Stomach (tissue), 9 donors: ENCODE measurements around the gene DMAC2L. TPM values are rescaled to one million over a fixed set of nuclear protein-coding genes. Genes with fewer than 3 reads are reported as not detected.
"Not testable (repeated sequence)": the region's sequence is repeated elsewhere in the genome, so short reads cannot be mapped to it uniquely, and the experiment has no call there.

Experiments
- DNase-seq, 2 donors: peaks; one replicate each; pipeline versions ENCODE4 v3.0.0 to v3.0.0-alpha.2; 2013 to 2019
- H3K27ac ChIP-seq, 5 donors: fragments of 200-600 bp in 4 of 5; sonication (generic) in 4 of 5; one replicate each; pipeline ENCODE4 v1.5.1; 2013 to 2019; ENCODE audit warnings: mild to moderate bottlenecking in 1 of 5, moderate library complexity in 1 of 5
- H3K27me3 ChIP-seq, 3 donors: fragments of 200-600 bp; sonication (generic); one replicate each; pipeline ENCODE4 v1.5.1; 2017 to 2019; ENCODE audit warnings: mixed run types in 1 of 3
- H3K36me3 ChIP-seq, 4 donors: fragments of 200-600 bp; sonication (generic); 1 replicate in 3 of 4; 2 replicates in 1 of 4; pipeline ENCODE4 v1.5.1; 2016 to 2019
- H3K4me1 ChIP-seq, 4 donors: fragments of 200-600 bp; sonication (generic); one replicate each; pipeline ENCODE4 v1.5.1; 2016 to 2019
- H3K4me3 ChIP-seq, 4 donors: fragments of 200-600 bp; sonication (generic) in 3 of 4; one replicate each; pipeline ENCODE4 v1.5.1; 2016 to 2019; ENCODE audit warnings: mild to moderate bottlenecking in 1 of 4
- H3K9me3 ChIP-seq, 4 donors: fragments of 200-600 bp; sonication (generic); one replicate each; pipeline ENCODE4 v1.5.1; 2016 to 2019
- EP300 ChIP-seq: sonication (generic); formaldehyde crosslinking; IDR thresholded peaks from one replicate; pipeline ENCODE4 v1.6.1; 2017; ENCODE audit warnings: antibody characterized with exemption
- POLR2A ChIP-seq, 4 donors: fragments of 450-650 bp; IDR thresholded peaks; one replicate each; pipeline ENCODE4 v1.6.1; 2016; ENCODE audit warnings: antibody characterized with exemption in 4 of 4, control low read depth in 2 of 4, mild to moderate bottlenecking in 1 of 4, moderate library complexity in 1 of 4
- POLR2AphosphoS5 ChIP-seq, 3 donors: sonication (generic); formaldehyde crosslinking; IDR thresholded peaks; one replicate each; pipeline ENCODE4 v1.6.1; 2016; ENCODE audit warnings: antibody characterized with exemption in 3 of 3
- WGBS, 5 donors: extraction: QIAGEN DNeasy Blood & Tissue Kit in 3 of 5; methylation state at CpG; one replicate each; pipeline versions ENCODE4 v1.1.5 to v1.1.7; 2013 to 2018; 5-methylcytosine and 5-hydroxymethylcytosine counted together
- intact Hi-C: fragments of 100-400 bp; cut with DNase I; formaldehyde crosslinking; loops from one replicate; pipeline ENCODE4 v1.15.1; 2023; ENCODE audit warnings: low total_unique reads
- polyA plus RNA-seq, 3 donors: library from polyadenylated mRNA; stranded (reverse); fragments of 200-250 nt; gene quantifications; one replicate each; pipeline ENCODE4 v1.2.3, GENCODE V29; 2013
- total RNA-seq, 5 donors: library from RNA; depleted of rRNA; stranded (reverse); fragments of >200 nt; gene quantifications; one replicate each; pipeline versions ENCODE4 v1.1.0 to v1.2.3, GENCODE V29; 2014 to 2016
- TF ChIP-seq, protein P1 (sequence below), 7 experiments: fragments of 450-650 bp in 4 of 7; fragments of 200-600 bp in 3 of 7; sonication (generic) in 3 of 7; IDR thresholded peaks; one replicate each; pipeline ENCODE4 v1.5.1; 2016 to 2019; ENCODE audit warnings: antibody characterized with exemption in 7 of 7, control low read depth in 2 of 7, mild to moderate bottlenecking in 1 of 7
- donor health status: healthy with polysubstance abuse.
- donor health status: Bipolar disorder and iron deficiency.
- donor health status: healthy.

The DMAC2L gene
- total and polyA plus RNA-seq, 8 donors, result 1.3 to 83.4 (median 15.4) TPM

DNA sequence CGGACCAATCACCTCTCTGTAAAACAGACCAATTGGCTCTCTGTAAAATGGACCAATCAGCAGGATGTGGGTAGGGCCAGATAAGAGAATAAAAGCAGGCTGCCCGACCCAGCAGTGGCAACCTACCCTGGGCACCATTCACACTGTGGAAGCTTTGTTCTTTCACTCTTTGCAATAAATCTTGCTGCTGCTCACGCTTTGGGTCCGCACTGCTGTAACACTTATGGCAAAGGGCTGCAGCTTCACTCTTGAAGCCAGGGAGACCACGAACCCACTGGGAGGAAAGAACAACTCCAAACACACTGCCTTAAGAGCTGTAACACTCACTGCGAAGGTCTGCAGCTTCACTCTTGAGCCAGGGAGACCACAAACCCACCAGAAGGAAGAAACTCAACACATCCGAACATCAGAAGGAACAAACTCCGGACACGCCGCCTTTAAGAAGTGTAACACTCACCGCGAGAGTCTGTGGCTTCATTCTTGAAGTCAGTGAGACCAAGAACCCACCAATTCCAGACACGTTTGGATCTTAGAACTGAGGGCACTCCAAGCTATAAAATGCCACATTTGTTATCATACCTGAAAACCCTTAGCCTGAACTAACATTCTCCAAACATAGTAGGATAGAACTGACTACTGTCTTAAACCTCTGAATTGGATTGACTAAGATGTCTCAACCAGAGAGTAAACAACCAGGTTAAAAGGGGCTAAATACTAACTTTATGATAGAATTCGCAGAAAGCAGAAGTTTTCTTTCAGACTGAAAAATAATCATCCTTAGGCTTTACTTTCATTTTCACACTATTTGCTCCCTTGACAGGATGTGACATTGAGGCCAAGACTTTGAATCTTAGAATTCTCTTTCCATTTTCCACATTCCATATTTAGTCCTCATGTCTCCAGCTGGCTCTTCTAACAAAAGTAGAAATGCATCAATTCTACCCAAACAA is 50.9 kb downstream of the DMAC2L start:
- H3K27me3 ChIP-seq, result no peaks in the 10 kb centered on the region
- DNase-seq, result peak in 1 of 2 donors; percentile 38
- H3K4me3 ChIP-seq, result peak overlapping the region; percentile 14 to 31 (median 20)
- H3K9me3 ChIP-seq, result no peaks in the 10 kb centered on the region
- intact Hi-C loops, result no loop called here
- 71 to 81% (median 78%) methylated on average over 13 to 14 of the region's 14 CpGs for WGBS, 5 donors
- H3K4me1 ChIP-seq, result peaks cover 7 to 45% (median 29%) of the 10 kb centered on the region in 4 donors
- TF ChIP-seq, protein P1, sequence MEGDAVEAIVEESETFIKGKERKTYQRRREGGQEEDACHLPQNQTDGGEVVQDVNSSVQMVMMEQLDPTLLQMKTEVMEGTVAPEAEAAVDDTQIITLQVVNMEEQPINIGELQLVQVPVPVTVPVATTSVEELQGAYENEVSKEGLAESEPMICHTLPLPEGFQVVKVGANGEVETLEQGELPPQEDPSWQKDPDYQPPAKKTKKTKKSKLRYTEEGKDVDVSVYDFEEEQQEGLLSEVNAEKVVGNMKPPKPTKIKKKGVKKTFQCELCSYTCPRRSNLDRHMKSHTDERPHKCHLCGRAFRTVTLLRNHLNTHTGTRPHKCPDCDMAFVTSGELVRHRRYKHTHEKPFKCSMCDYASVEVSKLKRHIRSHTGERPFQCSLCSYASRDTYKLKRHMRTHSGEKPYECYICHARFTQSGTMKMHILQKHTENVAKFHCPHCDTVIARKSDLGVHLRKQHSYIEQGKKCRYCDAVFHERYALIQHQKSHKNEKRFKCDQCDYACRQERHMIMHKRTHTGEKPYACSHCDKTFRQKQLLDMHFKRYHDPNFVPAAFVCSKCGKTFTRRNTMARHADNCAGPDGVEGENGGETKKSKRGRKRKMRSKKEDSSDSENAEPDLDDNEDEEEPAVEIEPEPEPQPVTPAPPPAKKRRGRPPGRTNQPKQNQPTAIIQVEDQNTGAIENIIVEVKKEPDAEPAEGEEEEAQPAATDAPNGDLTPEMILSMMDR (IDR thresholded peaks at IDR 0.05), result no peak
- TF ChIP-seq EP300 (no peak), POLR2AphosphoS5 (IDR thresholded peaks at IDR 0.05) (no peak), POLR2A (IDR thresholded peaks at IDR 0.05) (no peak)
- H3K36me3 ChIP-seq, result peaks cover 0 to under 1% (median 0%) of the 10 kb centered on the region in 4 donors
- peak overlapping the region; percentile 61 to 84 (median 72) for H3K27ac ChIP-seq

DNA sequence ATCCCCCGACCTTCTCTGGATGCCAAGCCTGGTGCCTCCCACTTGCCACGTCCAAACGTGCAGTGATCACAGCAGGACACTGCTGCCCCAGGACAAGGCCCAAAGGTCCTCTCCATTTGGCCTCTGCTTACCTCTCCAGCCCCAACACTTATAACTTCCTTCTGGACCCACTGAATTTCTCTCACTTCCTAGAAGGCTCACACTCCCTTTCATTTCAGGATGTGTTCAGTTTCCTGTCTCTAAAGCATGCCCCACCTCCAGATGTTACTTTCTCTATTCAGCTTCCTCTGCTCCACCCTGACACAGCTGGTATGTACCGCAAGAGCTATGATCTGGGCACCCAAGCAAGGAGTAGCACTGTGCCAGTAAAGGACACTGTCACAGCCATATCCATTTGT is 51.6 kb downstream of the DMAC2L start:
- Histone ChIP-seq H3K36me3 (no peaks in the 10 kb centered on the region), H3K27ac (peak overlapping the region; percentile 61 to 84 (median 72)), H3K4me1 (peaks cover 7 to 45% (median 29%) of the 10 kb centered on the region in 4 donors), H3K9me3 (no peaks in the 10 kb centered on the region), H3K27me3 (no peaks in the 10 kb centered on the region), H3K4me3 (peak overlapping the region; percentile 14 to 31 (median 20))
- 43 to 52% (median 47%) methylated on average over 4 of the region's 4 CpGs for WGBS, 5 donors
- peak in 1 of 2 donors; percentile 70 for DNase-seq
- TF ChIP-seq, protein P1 (IDR thresholded peaks at IDR 0.05), result no peak
- TF ChIP-seq POLR2A (IDR thresholded peaks at IDR 0.05) (no peak), POLR2AphosphoS5 (IDR thresholded peaks at IDR 0.05) (no peak), EP300 (no peak)
- intact Hi-C loops, result no loop called here

DNA sequence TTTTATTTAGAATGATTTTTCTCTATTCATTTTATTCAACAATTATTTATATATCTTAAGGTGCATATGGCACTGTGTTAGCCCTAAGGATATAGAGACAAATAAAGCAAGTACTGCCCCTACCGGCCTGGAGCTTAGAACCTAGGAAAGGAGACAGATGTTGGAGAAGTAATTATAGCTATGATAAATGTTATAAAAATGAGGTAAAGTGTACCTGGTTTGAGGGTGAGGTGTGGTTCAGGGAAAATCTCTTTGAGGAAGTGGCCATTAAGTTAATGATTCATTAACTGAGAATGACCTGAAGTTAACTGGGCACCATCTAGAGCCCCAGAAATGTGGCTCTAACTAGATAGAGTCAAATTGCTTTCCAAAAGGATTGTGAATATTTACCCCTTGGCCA is 52.7 kb downstream of the DMAC2L start:
- Histone ChIP-seq H3K27me3 (no peaks in the 10 kb centered on the region), H3K4me1 (peaks cover 7 to 45% (median 29%) of the 10 kb centered on the region in 4 donors), H3K9me3 (no peaks in the 10 kb centered on the region), H3K4me3 (no peak overlapping the region), H3K36me3 (no peaks in the 10 kb centered on the region), H3K27ac (peak overlapping the region in 4 of 5 donors; percentile 61 to 84 (median 72))
- peak in 1 of 2 donors; percentile 74 for DNase-seq
- intact Hi-C loops, result no loop called here
- WGBS, 5 donors, result 27 to 69% (median 39%) methylated on average over 1 of the region's 1 CpG
- TF ChIP-seq POLR2A (IDR thresholded peaks at IDR 0.05) (no peak), EP300 (no peak), POLR2AphosphoS5 (IDR thresholded peaks at IDR 0.05) (no peak)
- TF ChIP-seq, protein P1 (IDR thresholded peaks at IDR 0.05), result no peak

DNA sequence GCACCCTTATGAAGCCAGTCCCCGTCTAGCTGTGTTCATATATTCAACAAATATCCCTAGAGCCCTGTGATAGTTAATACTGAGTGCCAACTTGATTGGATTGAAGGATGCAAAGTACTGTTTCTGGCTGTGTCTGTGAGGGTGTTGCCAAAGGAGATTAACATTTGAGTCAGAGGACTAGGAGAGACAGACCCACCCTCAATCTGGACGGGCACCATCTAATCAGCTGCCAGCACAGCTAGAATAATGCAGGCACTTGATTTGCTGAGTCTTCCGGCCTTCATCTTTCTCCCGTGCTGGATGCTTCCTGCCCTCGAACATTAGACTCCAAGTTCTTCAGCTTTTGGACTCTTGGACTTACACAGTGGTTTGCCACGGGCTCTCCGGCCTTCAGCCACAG is 53.4 kb downstream of the DMAC2L start:
- 58 to 78% (median 72%) methylated on average over 7 of the region's 7 CpGs for WGBS, 5 donors
- Histone ChIP-seq H3K27ac (peak overlapping the region; percentile 54 to 84 (median 73)), H3K4me1 (peaks cover 7 to 37% (median 25%) of the 10 kb centered on the region in 4 donors)
- H3K27me3 ChIP-seq, H3K36me3 ChIP-seq, H3K4me3 ChIP-seq, intact Hi-C loops, H3K9me3 ChIP-seq, DNase-seq: not testable (repeated sequence)
